22Rv1 (cell line): ENCODE measurements around the gene LIPT1.

Source experiments
- H3K27ac ChIP-seq: fragments of 450-650 bp; 2 replicates; pipeline ENCODE4 v1.5.1; 2017
- ZFX ChIP-seq: fragments of 450-650 bp; IDR thresholded peaks from 2 replicates; pipeline ENCODE4 v1.6.1; 2017; ENCODE audit warnings: antibody characterized with exemption, borderline replicate concordance
- TF ChIP-seq, protein P1 (sequence below): fragments of 450-650 bp; IDR thresholded peaks from 2 replicates; pipeline ENCODE4 v1.5.1; 2017; ENCODE audit warnings: mild to moderate bottlenecking

LIPT1 gene

GRCh38 chr2:99153921-99154604, 704 bp upstream of the LIPT1 start:
- H3K27ac ChIP-seq: peak overlapping the region; percentile 82
- TF ChIP-seq, protein P1, sequence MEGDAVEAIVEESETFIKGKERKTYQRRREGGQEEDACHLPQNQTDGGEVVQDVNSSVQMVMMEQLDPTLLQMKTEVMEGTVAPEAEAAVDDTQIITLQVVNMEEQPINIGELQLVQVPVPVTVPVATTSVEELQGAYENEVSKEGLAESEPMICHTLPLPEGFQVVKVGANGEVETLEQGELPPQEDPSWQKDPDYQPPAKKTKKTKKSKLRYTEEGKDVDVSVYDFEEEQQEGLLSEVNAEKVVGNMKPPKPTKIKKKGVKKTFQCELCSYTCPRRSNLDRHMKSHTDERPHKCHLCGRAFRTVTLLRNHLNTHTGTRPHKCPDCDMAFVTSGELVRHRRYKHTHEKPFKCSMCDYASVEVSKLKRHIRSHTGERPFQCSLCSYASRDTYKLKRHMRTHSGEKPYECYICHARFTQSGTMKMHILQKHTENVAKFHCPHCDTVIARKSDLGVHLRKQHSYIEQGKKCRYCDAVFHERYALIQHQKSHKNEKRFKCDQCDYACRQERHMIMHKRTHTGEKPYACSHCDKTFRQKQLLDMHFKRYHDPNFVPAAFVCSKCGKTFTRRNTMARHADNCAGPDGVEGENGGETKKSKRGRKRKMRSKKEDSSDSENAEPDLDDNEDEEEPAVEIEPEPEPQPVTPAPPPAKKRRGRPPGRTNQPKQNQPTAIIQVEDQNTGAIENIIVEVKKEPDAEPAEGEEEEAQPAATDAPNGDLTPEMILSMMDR: no peak

DNA sequence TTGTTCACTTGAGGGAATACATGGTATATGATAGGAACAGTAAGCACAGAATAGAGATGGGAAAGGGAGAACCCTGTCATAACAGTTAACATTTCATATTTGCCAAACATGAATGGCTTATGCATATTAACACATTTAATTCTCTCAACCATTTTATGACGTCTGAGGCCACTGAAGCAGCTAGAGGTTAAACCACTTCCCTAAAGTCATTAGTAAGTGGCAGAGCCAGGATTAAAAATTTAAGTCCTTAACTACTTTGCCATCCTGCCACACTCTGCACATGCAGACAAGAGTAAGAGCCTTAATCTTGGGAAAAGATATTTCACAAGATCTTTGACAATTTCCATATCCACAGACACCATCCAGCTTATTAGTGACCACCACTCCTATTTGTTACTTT, 2.1 kb downstream of the LIPT1 start:
- peak overlapping the region; percentile 63 for H3K27ac ChIP-seq
- TF ChIP-seq, protein P1: no peak
- TF ChIP-seq ZFX: no peak

DNA sequence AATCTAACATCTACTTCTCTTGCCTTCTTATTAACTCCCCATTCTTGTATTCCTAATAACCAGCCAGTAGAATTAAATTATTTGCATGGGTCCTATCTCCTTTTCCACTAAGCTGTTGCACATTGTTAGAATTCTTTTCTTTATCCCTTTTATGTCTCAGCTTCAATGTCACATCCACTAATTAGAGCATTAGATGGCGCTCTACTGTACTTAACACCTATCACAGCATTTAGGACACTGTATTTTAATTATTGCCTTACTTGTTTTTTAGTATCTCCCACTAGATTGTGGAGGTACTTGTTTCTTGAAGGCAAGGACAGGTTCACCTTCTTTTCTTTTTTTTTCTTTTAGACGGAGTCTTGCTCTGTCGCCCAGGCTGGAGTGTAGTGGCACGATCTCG, 3.8 kb downstream of the LIPT1 start:
- TF ChIP-seq ZFX: no peak
- TF ChIP-seq, protein P1: no peak
- H3K27ac ChIP-seq: peak overlapping the region; percentile 63; the same call in 1 of the 2 replicates

- H3K27ac ChIP-seq: no peak overlapping the region
- TF ChIP-seq ZFX: no peak
- TF ChIP-seq, protein P1: no peak
Measured at GRCh38 chr2:99159594-99159993, 4.8 kb downstream of the LIPT1 start.

GRCh38 chr2:99166218-99166617, 11.5 kb downstream of the LIPT1 start:
- no peak for TF ChIP-seq ZFX
- TF ChIP-seq, protein P1: no peak
- no peak overlapping the region for H3K27ac ChIP-seq

GRCh38 chr2:99169534-99169933, 14.8 kb downstream of the LIPT1 start:
- no peak overlapping the region for H3K27ac ChIP-seq
- no peak for TF ChIP-seq ZFX
- TF ChIP-seq, protein P1: no peak

- no peak for TF ChIP-seq ZFX
- TF ChIP-seq, protein P1: no peak
- H3K27ac ChIP-seq: no peak overlapping the region
Measured at GRCh38 chr2:99171377-99172140, 16.8 kb downstream of the LIPT1 start.
